GM12878 (cell line): ENCODE measurements around the gene MAMDC2. TPM values are rescaled to one million over a fixed set of nuclear protein-coding genes. Genes with fewer than 3 reads are reported as not detected.

Experiments used
- ATAC-seq: fragments of 200-7000 bp; cut with Tn5 transposase; 3 replicates; pipeline ENCODE4 v1.9.1; 2020; ENCODE audit warnings: mild to moderate bottlenecking, moderate library complexity
- BruUV-seq: library from RNA; stranded (reverse); fragments of 400-500 nt; replicated peaks from 2 replicates; lab custom pipeline; 2021; lab: Mats Ljungman, UMichigan
- CTCF ChIA-PET: fragments of 300-600 bp; sonication (Branson Sonifier 250); formaldehyde crosslinking; extraction: SDS; loops from one replicate; lab custom pipeline; 2021; ENCODE audit warnings: inconsistent platforms; lab: Yijun Ruan, JAX
- POLR2A ChIA-PET: fragments of 350-600 bp; formaldehyde crosslinking; extraction: SDS; loops from one replicate; lab custom pipeline; 2021; ENCODE audit warnings: inconsistent platforms; lab: Charles Lee
- RAD21 ChIA-PET: fragments of 300-600 bp; sonication (Branson Sonifier 250); formaldehyde crosslinking; loops from one replicate; lab custom pipeline; 2023; ENCODE audit warnings: antibody characterized with exemption; ENCODE audit not compliant: unreplicated experiment; lab: Charles Lee
- SMC1A ChIA-PET: fragments of 300-600 bp; sonication (Branson Sonifier 250); formaldehyde crosslinking; loops from one replicate; lab custom pipeline; 2023; ENCODE audit not compliant: unreplicated experiment, uncharacterized antibody; lab: Charles Lee
- DNase-seq: peaks from one replicate; pipeline ENCODE4 v3.0.0-alpha.2; 2011; ENCODE audit warnings: low read depth, low spot score
- FAIRE-seq: peaks from 3 replicates; lab custom pipeline; 2011; peaks lifted over from hg19 to GRCh38; lab: Jason Lieb, UNC
- H2AFZ ChIP-seq: 2 replicates; pipeline ENCODE4 v1.6.0; 2011; ENCODE audit warnings: low read depth, low read length, control low read depth; ENCODE audit not compliant: control insufficient read depth
- H3K27ac ChIP-seq: 2 replicates; pipeline ENCODE4 v1.5.1; 2011; ENCODE audit warnings: control low read depth; ENCODE audit not compliant: control insufficient read depth, insufficient read depth
- H3K27me3 ChIP-seq, 2 experiments: replicated peaks in 1 of 2; 2 replicates each; pipeline versions ENCODE4 v1.6.0 to v1.6.1; 2011; ENCODE audit warnings: low read length in 1 of 2; ENCODE audit not compliant: control insufficient read depth in 2 of 2, insufficient read depth in 2 of 2
- H3K36me3 ChIP-seq, 2 experiments: 2 replicates each; pipeline ENCODE4 v1.5.1; 2011; ENCODE audit warnings: low read length in 1 of 2; ENCODE audit not compliant: control insufficient read depth in 2 of 2, insufficient read depth in 2 of 2
- H3K4me1 ChIP-seq: 2 replicates; pipeline ENCODE4 v1.6.1; 2011; ENCODE audit warnings: mild to moderate bottlenecking, low read length, moderate library complexity, mixed read lengths; ENCODE audit not compliant: control insufficient read depth, insufficient read depth
- H3K4me2 ChIP-seq: 2 replicates; pipeline ENCODE4 v1.6.0; 2011; ENCODE audit warnings: control low read depth; ENCODE audit not compliant: control insufficient read depth, insufficient read depth
- H3K4me3 ChIP-seq: fragments of 200-600 bp; sonication (generic); 2 replicates; pipeline ENCODE4 v1.5.1; 2016
- H3K79me2 ChIP-seq: 2 replicates; pipeline ENCODE4 v1.6.0; 2011; ENCODE audit warnings: low read length; ENCODE audit not compliant: control insufficient read depth, insufficient read depth
- H3K9ac ChIP-seq: 2 replicates; pipeline ENCODE4 v1.8.0; 2011; ENCODE audit warnings: low read length, control low read depth, mixed read lengths; ENCODE audit not compliant: control insufficient read depth, insufficient read depth
- H3K9me3 ChIP-seq: replicated peaks from 3 replicates; pipeline ENCODE4 v1.5.1; 2011; ENCODE audit warnings: mild to moderate bottlenecking, low read length; ENCODE audit not compliant: control insufficient read depth, insufficient read depth
- H4K20me1 ChIP-seq: 2 replicates; pipeline ENCODE4 v1.6.0; 2011; ENCODE audit not compliant: control insufficient read depth, insufficient read depth
- ASH2L ChIP-seq: fragments of 300-600, 200-600 bp; sonication (generic); IDR thresholded peaks from 2 replicates; pipeline ENCODE4 v1.6.1; 2017; ENCODE audit warnings: low read depth, mild to moderate bottlenecking, borderline replicate concordance
- CEBPB ChIP-seq, 2 experiments: fragments of 150-350 bp in 1 of 2; IDR thresholded peaks; 2 replicates each; pipeline ENCODE4 v1.6.1; 2012 to 2014; ENCODE audit warnings: low read depth in 2 of 2, low read length in 2 of 2, borderline replicate concordance in 1 of 2, inconsistent platforms in 1 of 2
- HCFC1 ChIP-seq: fragments of 150-350 bp; IDR thresholded peaks from 2 replicates; pipeline ENCODE4 v1.6.1; 2014; ENCODE audit warnings: low read length
- JUND ChIP-seq: IDR thresholded peaks from 2 replicates; pipeline ENCODE4 v1.6.1; 2012; ENCODE audit warnings: low read depth, mild to moderate bottlenecking, low read length, improper control_type of control experiment, moderate library complexity
- NR2C2 ChIP-seq: IDR thresholded peaks from 2 replicates; pipeline ENCODE4 v1.6.1; 2011; ENCODE audit warnings: borderline replicate concordance, low read depth; ENCODE audit not compliant: control insufficient read depth, insufficient read length
- RELA ChIP-seq: fragments of 450-650 bp; IDR thresholded peaks from 2 replicates; pipeline ENCODE4 v1.8.0; 2014; ENCODE audit warnings: borderline replicate concordance; ENCODE audit not compliant: partially characterized antibody
- TAF1 ChIP-seq: IDR thresholded peaks from 2 replicates; pipeline ENCODE4 v1.6.1; 2011; ENCODE audit warnings: mild to moderate bottlenecking, low read depth, low read length, borderline replicate concordance
- WGBS: methylation state at CpG from one replicate; pipeline ENCODE4 v1.1.6; 2016; ENCODE audit warnings: low lambda C conversion rate; ENCODE audit not compliant: insufficient replicate concordance, insufficient coverage; ENCODE audit errors: missing lambda C conversion rate; 5-methylcytosine and 5-hydroxymethylcytosine counted together
- in situ Hi-C: fragments of 300-500 bp; cut with MboI; formaldehyde crosslinking; loops from 9 replicates; pipeline ENCODE4 v1.14.3; 2018; ENCODE audit warnings: mixed read lengths
- intact Hi-C: fragments of 100-400 bp; cut with micrococcal nuclease; formaldehyde crosslinking; loops from one replicate; pipeline ENCODE4 v1.14.2; 2022; ENCODE audit not compliant: unreplicated experiment
- polyA plus RNA-seq, 11 experiments: library from polyadenylated mRNA; depleted of rRNA in 4 of 11; unstranded in 6 of 11; stranded (reverse) in 5 of 11; fragments of >200 nt; fragmentation: Nextera tagmentation in 4 of 11; fragmentation: Illumina TruSeq in 1 of 11; extraction: Ambion mirVana in 4 of 11; extraction: Trizol in 1 of 11; gene quantifications; 1 replicate in 1 of 11; 2 replicates in 10 of 11; pipeline versions ENCODE4 v1.2.1 to v1.2.3, GENCODE V29; 2011 to 2016; ENCODE audit warnings: inconsistent platforms in 2 of 11, missing spikeins in 2 of 11, low read depth in 1 of 11
- total RNA-seq, 4 experiments: library from RNA; depleted of rRNA in 3 of 4; stranded (reverse); fragments of >200 nt in 3 of 4; fragmentation: Illumina TruSeq in 1 of 4; extraction: Trizol in 1 of 4; gene quantifications; 2 replicates each; pipeline versions ENCODE4 v1.2.1 to v1.2.3, GENCODE V29; 2013 to 2021
- TF ChIP-seq, protein P1 (sequence below): fragments of 450-650 bp; IDR thresholded peaks from 2 replicates; pipeline ENCODE4 v1.6.1; 2016; ENCODE audit warnings: mild to moderate bottlenecking, moderate library complexity, borderline replicate concordance
- TF ChIP-seq, protein P2 (sequence below): fragments of 450-650 bp; IDR thresholded peaks from 2 replicates; pipeline ENCODE4 v1.6.1; 2017; ENCODE audit warnings: antibody characterized with exemption, mild to moderate bottlenecking, moderate library complexity
- TF ChIP-seq, protein P3 (sequence below): IDR thresholded peaks from 2 replicates; pipeline ENCODE4 v1.6.1; 2012; ENCODE audit warnings: mild to moderate bottlenecking, low read depth, low read length
- TF ChIP-seq, protein P4 (sequence below): IDR thresholded peaks from 2 replicates; pipeline ENCODE4 v1.6.1; 2012; ENCODE audit warnings: low read depth, low read length, improper control_type of control experiment

The MAMDC2 gene
- total and polyA plus RNA-seq, 10 of the 15 experiments (the other 5 are each of a cell fraction or from before 2014, with no cell fraction given) = 0.01 to 0.09 TPM; not detected in 8

DNA sequence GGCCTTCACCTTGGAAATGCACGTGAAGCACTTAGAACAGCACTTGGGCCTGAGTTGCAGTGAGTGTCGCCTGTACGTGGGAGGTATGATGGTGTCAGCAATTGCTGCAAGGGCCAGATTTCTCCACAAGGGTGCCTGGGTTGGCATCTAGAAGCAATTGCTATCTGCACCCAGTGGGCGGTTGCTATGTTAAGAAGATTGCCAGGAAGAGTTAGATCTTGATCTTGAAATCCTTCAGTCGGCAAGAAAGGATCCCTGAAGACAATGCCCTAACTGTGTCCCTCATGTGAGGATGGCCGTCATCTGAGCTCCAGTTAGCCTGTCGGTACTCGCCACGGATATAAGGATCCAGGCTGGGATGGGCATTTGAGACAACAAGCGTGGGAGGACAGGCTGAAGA, 62.9 kb downstream of the MAMDC2 start:
- H3K9ac ChIP-seq = no peak overlapping the region
- ChIA-PET RAD21 (no interaction called here), POLR2A (no interaction called here), SMC1A (no interaction called here), CTCF (interaction anchor here (1.3 kb wide), 1 partner anchor 12 kb away, joined by 3 read pairs; no protein-coding TSS in a partner anchor)
- no peaks in the 10 kb centered on the region; a peak in 1 of 4 replicates for H3K27me3 ChIP-seq
- intact Hi-C loops (no loop called here), in situ Hi-C loops (no loop called here)
- BruUV-seq = no TSS peak
- no peak overlapping the region for H3K4me2 ChIP-seq
- no peak overlapping the region for H3K27ac ChIP-seq
- H3K9me3 ChIP-seq = no peaks in the 10 kb centered on the region
- no peaks in the 10 kb centered on the region for H3K36me3 ChIP-seq
- no peaks in the 10 kb centered on the region for H3K4me1 ChIP-seq
- H3K4me3 ChIP-seq = no peak overlapping the region
- H2AFZ ChIP-seq = no peak overlapping the region
- WGBS = 31% methylated on average over 10 of the region's 10 CpGs
- H4K20me1 ChIP-seq = no peaks in the 10 kb centered on the region
- TF ChIP-seq ASH2L = no peak
- no peak for TF ChIP-seq JUND
- no peak for TF ChIP-seq TAF1
- TF ChIP-seq, protein P1, sequence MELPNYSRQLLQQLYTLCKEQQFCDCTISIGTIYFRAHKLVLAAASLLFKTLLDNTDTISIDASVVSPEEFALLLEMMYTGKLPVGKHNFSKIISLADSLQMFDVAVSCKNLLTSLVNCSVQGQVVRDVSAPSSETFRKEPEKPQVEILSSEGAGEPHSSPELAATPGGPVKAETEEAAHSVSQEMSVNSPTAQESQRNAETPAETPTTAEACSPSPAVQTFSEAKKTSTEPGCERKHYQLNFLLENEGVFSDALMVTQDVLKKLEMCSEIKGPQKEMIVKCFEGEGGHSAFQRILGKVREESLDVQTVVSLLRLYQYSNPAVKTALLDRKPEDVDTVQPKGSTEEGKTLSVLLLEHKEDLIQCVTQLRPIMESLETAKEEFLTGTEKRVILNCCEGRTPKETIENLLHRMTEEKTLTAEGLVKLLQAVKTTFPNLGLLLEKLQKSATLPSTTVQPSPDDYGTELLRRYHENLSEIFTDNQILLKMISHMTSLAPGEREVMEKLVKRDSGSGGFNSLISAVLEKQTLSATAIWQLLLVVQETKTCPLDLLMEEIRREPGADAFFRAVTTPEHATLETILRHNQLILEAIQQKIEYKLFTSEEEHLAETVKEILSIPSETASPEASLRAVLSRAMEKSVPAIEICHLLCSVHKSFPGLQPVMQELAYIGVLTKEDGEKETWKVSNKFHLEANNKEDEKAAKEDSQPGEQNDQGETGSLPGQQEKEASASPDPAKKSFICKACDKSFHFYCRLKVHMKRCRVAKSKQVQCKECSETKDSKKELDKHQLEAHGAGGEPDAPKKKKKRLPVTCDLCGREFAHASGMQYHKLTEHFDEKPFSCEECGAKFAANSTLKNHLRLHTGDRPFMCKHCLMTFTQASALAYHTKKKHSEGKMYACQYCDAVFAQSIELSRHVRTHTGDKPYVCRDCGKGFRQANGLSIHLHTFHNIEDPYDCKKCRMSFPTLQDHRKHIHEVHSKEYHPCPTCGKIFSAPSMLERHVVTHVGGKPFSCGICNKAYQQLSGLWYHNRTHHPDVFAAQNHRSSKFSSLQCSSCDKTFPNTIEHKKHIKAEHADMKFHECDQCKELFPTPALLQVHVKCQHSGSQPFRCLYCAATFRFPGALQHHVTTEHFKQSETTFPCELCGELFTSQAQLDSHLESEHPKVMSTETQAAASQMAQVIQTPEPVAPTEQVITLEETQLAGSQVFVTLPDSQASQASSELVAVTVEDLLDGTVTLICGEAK = no peak
- no peak for TF ChIP-seq RELA
- TF ChIP-seq, protein P2, sequence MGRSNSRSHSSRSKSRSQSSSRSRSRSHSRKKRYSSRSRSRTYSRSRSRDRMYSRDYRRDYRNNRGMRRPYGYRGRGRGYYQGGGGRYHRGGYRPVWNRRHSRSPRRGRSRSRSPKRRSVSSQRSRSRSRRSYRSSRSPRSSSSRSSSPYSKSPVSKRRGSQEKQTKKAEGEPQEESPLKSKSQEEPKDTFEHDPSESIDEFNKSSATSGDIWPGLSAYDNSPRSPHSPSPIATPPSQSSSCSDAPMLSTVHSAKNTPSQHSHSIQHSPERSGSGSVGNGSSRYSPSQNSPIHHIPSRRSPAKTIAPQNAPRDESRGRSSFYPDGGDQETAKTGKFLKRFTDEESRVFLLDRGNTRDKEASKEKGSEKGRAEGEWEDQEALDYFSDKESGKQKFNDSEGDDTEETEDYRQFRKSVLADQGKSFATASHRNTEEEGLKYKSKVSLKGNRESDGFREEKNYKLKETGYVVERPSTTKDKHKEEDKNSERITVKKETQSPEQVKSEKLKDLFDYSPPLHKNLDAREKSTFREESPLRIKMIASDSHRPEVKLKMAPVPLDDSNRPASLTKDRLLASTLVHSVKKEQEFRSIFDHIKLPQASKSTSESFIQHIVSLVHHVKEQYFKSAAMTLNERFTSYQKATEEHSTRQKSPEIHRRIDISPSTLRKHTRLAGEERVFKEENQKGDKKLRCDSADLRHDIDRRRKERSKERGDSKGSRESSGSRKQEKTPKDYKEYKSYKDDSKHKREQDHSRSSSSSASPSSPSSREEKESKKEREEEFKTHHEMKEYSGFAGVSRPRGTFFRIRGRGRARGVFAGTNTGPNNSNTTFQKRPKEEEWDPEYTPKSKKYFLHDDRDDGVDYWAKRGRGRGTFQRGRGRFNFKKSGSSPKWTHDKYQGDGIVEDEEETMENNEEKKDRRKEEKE = no peak
- TF ChIP-seq, protein P3, sequence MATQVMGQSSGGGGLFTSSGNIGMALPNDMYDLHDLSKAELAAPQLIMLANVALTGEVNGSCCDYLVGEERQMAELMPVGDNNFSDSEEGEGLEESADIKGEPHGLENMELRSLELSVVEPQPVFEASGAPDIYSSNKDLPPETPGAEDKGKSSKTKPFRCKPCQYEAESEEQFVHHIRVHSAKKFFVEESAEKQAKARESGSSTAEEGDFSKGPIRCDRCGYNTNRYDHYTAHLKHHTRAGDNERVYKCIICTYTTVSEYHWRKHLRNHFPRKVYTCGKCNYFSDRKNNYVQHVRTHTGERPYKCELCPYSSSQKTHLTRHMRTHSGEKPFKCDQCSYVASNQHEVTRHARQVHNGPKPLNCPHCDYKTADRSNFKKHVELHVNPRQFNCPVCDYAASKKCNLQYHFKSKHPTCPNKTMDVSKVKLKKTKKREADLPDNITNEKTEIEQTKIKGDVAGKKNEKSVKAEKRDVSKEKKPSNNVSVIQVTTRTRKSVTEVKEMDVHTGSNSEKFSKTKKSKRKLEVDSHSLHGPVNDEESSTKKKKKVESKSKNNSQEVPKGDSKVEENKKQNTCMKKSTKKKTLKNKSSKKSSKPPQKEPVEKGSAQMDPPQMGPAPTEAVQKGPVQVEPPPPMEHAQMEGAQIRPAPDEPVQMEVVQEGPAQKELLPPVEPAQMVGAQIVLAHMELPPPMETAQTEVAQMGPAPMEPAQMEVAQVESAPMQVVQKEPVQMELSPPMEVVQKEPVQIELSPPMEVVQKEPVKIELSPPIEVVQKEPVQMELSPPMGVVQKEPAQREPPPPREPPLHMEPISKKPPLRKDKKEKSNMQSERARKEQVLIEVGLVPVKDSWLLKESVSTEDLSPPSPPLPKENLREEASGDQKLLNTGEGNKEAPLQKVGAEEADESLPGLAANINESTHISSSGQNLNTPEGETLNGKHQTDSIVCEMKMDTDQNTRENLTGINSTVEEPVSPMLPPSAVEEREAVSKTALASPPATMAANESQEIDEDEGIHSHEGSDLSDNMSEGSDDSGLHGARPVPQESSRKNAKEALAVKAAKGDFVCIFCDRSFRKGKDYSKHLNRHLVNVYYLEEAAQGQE = no peak
- TF ChIP-seq, protein P4, sequence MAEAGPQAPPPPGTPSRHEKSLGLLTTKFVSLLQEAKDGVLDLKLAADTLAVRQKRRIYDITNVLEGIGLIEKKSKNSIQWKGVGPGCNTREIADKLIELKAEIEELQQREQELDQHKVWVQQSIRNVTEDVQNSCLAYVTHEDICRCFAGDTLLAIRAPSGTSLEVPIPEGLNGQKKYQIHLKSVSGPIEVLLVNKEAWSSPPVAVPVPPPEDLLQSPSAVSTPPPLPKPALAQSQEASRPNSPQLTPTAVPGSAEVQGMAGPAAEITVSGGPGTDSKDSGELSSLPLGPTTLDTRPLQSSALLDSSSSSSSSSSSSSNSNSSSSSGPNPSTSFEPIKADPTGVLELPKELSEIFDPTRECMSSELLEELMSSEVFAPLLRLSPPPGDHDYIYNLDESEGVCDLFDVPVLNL = no peak
- no peak for TF ChIP-seq HCFC1
- no peak for TF ChIP-seq NR2C2
- no peak for TF ChIP-seq CEBPB (IDR thresholded peaks at IDR 0.05; ENCODE audit: borderline replicate concordance in 1 of 2, low read depth in 2 of 2, low read length in 2 of 2)
- FAIRE-seq (no peak), DNase-seq (no peak), ATAC-seq (no peak)
- H3K79me2 ChIP-seq = no peaks in the 10 kb centered on the region
